GM13977 (cell line): ENCODE results near the gene VSIR.

ENCODE experiments used
- DNase-seq: peaks from one replicate; pipeline ENCODE4 v3.0.0; 2012; ENCODE audit warnings: low spot score
- in situ Hi-C: fragments of 300-500 bp; cut with MboI; formaldehyde crosslinking; loops from one replicate; pipeline ENCODE4 v1.12.0; 2022; ENCODE audit warnings: low sequenced_read_pairs, low pct_unique_long_range_greater_than_20kb, mixed read lengths, inconsistent platforms; ENCODE audit not compliant: unreplicated experiment
- TF ChIP-seq, protein P1 (sequence below): IDR thresholded peaks from 2 replicates; pipeline ENCODE4 v1.5.1; 2012; ENCODE audit warnings: mild to moderate bottlenecking, control low read depth; ENCODE audit not compliant: insufficient read depth; ENCODE audit errors: extremely low read depth, missing control alignments

VSIR gene

DNA sequence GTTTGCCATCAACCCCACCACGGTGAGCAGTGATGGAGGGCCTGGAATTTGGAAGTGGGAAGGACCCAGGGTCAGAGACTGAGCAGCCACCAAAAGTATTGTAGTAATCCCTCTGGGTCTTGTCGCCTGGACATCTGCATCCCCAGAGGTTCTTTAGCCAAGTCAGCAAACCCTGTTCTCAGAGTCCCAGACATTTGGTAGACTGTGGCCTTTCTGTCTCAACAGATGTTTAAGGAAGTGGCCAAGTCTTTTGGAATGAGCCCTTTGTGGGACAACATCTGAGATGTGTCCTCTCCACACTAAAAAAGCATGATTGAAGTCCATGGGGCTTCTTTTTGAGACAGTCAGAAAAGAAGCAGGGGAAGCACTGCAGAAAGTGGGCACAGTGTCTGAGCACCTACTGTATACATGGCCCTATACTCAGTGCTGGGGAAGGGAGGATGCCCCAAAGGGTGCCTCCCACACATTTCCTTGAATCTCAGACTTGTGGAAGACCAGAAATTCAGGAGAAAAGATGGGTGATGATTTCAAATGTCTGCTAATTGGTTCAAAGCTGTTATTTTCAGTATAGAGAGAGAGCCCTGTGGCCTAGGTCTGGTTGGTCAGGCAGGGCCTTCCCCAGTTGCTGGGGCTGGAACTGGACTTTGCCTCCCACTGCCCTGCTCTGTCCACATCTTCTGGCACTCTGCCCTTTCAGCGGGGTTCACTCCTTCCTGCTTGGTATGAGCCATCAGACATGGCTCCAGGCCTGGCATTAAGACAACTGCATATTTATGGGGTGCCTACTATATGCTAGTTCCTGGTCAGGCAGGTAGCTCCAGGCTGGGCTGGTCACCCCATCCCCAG, 26.5 kb upstream of the VSIR start:
- TF ChIP-seq, protein P1, sequence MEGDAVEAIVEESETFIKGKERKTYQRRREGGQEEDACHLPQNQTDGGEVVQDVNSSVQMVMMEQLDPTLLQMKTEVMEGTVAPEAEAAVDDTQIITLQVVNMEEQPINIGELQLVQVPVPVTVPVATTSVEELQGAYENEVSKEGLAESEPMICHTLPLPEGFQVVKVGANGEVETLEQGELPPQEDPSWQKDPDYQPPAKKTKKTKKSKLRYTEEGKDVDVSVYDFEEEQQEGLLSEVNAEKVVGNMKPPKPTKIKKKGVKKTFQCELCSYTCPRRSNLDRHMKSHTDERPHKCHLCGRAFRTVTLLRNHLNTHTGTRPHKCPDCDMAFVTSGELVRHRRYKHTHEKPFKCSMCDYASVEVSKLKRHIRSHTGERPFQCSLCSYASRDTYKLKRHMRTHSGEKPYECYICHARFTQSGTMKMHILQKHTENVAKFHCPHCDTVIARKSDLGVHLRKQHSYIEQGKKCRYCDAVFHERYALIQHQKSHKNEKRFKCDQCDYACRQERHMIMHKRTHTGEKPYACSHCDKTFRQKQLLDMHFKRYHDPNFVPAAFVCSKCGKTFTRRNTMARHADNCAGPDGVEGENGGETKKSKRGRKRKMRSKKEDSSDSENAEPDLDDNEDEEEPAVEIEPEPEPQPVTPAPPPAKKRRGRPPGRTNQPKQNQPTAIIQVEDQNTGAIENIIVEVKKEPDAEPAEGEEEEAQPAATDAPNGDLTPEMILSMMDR, result no peak
- in situ Hi-C loops, result no loop called here
- no peak for DNase-seq

DNA sequence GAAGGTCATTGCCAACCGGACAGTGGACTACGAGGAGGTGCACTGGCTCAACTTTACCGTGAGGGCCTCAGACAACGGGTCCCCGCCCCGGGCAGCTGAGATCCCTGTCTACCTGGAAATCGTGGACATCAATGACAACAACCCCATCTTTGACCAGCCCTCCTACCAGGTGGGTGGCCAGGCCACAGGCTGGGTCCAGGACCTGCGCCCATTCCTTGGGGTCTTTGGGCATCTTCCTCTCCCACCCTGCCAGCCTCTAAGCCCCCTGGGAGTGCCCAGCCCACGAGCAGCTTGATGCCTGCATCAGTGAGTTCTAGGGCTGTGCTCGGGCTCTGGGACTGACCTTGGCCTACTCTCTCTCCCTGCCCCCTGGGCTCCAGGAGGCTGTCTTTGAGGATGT, 25.8 kb upstream of the VSIR start:
- TF ChIP-seq, protein P1, result no peak
- DNase-seq, result no peak
- in situ Hi-C loops, result no loop called here

DNA sequence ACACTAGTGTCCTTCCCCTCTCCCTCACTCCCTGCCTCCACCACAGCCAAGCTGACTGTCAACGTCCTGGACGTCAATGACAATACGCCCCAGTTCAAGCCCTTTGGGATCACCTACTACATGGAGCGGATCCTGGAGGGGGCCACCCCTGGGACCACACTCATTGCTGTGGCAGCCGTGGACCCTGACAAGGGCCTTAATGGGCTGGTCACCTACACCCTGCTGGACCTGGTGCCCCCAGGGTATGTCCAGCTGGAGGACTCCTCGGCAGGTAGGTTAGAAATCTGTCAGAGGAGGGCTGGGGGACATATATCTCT, 24.9 kb upstream of the VSIR start:
- in situ Hi-C loops, result no loop called here
- TF ChIP-seq, protein P1, result no peak

DNA sequence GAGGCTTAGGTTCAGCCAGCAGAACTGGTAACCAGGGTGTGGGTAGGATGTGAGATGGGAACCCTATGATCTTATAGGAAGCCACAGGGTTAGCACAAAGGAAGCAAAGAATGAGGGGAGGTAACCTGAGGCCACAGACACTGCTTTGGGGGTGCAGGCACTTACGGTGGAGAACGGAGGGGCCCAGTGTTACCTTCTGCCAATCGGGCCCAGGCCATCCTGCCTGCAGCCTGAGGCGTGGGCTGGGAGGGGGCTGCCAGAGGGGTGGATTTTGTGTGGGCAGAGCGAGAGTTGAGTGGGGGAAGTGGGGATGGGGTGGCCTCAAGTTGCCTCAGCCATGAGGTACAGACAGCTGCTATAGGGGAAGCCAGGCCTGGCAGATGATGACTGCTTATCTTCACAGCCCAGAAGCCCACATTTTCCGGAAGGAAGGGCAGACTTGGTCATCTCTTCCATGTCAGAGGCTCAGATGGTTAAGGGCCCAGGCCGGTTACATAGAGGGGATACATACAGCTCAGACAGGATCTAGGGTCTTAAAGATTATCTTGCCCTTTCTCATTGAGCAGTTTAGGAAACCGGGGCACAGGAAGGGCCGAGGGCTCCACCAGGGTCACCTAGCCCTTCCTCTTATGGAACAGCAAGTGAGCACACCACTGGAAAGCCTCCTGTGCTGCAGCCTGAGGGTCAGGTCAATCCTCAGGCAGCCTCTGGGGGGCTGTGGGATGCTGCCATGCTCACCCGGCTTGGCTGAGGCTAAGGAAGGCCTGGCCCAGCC, 24.4 kb upstream of the VSIR start:
- DNase-seq, result no peak
- in situ Hi-C loops, result no loop called here
- TF ChIP-seq, protein P1, result no peak

More for the DNA sequence above, 24.9 kb upstream of the VSIR start:
- no peak for DNase-seq

DNA sequence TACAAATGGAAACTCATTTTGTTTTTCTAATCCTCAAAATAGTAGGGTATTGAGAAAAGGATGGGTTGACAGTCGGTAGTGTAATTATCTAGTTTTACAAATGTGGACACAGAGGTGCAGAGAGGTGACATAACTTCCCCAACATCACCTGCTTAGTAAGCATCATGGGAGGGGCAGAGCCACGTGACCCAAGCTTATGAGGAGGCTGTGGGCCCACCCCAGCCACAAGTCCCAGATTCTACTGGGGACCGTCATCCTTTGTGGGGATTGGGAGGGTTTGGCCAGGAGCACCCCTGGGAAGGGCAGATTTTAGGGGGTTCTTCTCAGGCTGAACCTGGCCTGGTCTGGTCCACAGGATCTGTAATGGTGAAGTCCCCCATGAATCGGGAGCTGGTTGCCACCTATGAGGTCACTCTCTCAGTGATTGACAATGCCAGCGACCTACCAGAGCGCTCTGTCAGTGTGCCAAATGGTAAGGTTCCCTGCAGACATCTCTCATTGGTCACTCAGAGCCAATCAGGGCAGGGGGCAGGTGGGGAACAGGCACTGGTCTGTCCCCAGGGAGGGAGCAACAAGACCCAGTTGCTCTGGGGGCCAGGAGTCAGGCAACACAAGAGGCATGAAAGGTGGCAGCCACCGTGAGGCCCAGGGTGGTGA, 23.6 kb upstream of the VSIR start:
- in situ Hi-C loops, result no loop called here
- TF ChIP-seq, protein P1, result no peak
- no peak for DNase-seq

DNA sequence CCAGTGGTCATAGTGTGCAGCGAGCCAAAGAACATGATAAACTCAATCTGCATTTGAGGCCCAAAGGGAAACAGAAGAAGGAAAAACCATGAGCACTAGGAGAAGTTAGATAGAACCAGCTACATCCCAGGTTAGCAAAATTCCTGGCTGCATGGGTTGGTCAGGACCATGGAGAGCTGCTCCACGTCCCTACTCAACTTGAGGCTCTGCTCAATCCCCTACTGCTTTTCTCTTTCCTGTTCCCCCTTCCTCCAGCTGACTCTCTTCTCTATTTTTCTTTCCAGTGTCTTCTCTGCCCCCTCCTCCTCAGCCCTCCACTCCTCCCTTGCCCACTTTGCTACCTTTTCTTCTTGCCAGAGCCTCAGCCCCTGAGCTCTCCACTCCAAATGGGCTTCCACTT, 21.9 kb upstream of the VSIR start:
- TF ChIP-seq, protein P1, result no peak
- in situ Hi-C loops, result no loop called here
- no peak for DNase-seq
